ENCODE data around the gene FARP1. TPM values are rescaled to one million over a fixed set of nuclear protein-coding genes. Genes with fewer than 3 reads are reported as not detected.

The FARP1 gene
- total RNA-seq, 2 donors from 2014 or later = 61.4 to 89.2 TPM

- intact Hi-C loops (cut with DNase I) = no loop called here
- no peak for DNase-seq (ENCODE audit: low spot score)
Measured at GRCh38 chr13:98169331-98169730, 26.4 kb downstream of the FARP1 start.

- peak; percentile 89 for DNase-seq (ENCODE audit: low spot score)
- intact Hi-C loops (cut with DNase I) = no loop called here
Measured at GRCh38 chr13:98171900-98172589, 29.2 kb downstream of the FARP1 start.

- intact Hi-C loops (cut with DNase I) = no loop called here
- no peak for DNase-seq (ENCODE audit: low spot score)
Measured at GRCh38 chr13:98172590-98173422, 29.9 kb downstream of the FARP1 start.

- DNase-seq (ENCODE audit: low spot score) = peak; percentile 82
- intact Hi-C loops (cut with DNase I) = no loop called here
Measured at GRCh38 chr13:98173431-98174152, 30.7 kb downstream of the FARP1 start.

GRCh38 chr13:98174307-98174706 lies 31.4 kb downstream of the FARP1 start:
- no peak for DNase-seq (ENCODE audit: low spot score)
- intact Hi-C loops (cut with DNase I) = no loop called here

GRCh38 chr13:98175043-98175442 lies 32.1 kb downstream of the FARP1 start:
- DNase-seq (ENCODE audit: low spot score) = no peak
- intact Hi-C loops (cut with DNase I) = no loop called here

GRCh38 chr13:98175823-98176222 lies 32.9 kb downstream of the FARP1 start:
- intact Hi-C loops (cut with DNase I) = no loop called here
- no peak for DNase-seq (ENCODE audit: low spot score)

- intact Hi-C loops (cut with DNase I) = no loop called here
- no peak for DNase-seq (ENCODE audit: low spot score)
Measured at GRCh38 chr13:98176777-98177608, 34.1 kb downstream of the FARP1 start, which contains the start of gene RNF113B. Gene RNF113B (minus strand): TSS chr13:98177269. CDS start chr13:98177236, 33 bp downstream.

- DNase-seq (ENCODE audit: low spot score) = no peak
- intact Hi-C loops (cut with DNase I) = no loop called here
Measured at GRCh38 chr13:98180092-98180491, 37.2 kb downstream of the FARP1 start.

GRCh38 chr13:98181111-98181815 lies 38.4 kb downstream of the FARP1 start:
- intact Hi-C loops (cut with DNase I) = no loop called here
- DNase-seq (ENCODE audit: low spot score) = no peak

GRCh38 chr13:98182153-98182552 lies 39.3 kb downstream of the FARP1 start:
- no peak for DNase-seq (ENCODE audit: low spot score)
- intact Hi-C loops (cut with DNase I) = no loop called here

GRCh38 chr13:98182589-98182988 lies 39.7 kb downstream of the FARP1 start:
- no peak for DNase-seq (ENCODE audit: low spot score)
- intact Hi-C loops (cut with DNase I) = no loop called here

GRCh38 chr13:98184792-98185191 lies 41.9 kb downstream of the FARP1 start:
- intact Hi-C loops (cut with DNase I) = no loop called here
- no peak for DNase-seq (ENCODE audit: low spot score)

GRCh38 chr13:98187155-98187964 lies 44.5 kb downstream of the FARP1 start:
- intact Hi-C loops (cut with DNase I) = no loop called here
- DNase-seq (ENCODE audit: low spot score) = no peak

GRCh38 chr13:98187965-98188261 lies 45.0 kb downstream of the FARP1 start:
- no peak for DNase-seq (ENCODE audit: low spot score)
- intact Hi-C loops (cut with DNase I) = no loop called here

- intact Hi-C loops (cut with DNase I) = no loop called here
- DNase-seq (ENCODE audit: low spot score) = no peak
Measured at GRCh38 chr13:98188544-98189166, 45.8 kb downstream of the FARP1 start.

- no peak for DNase-seq (ENCODE audit: low spot score)
- intact Hi-C loops (cut with DNase I) = no loop called here
Measured at GRCh38 chr13:98189841-98190505, 47.1 kb downstream of the FARP1 start.
